HL-60 (cell line): Measurements from ENCODE around the gene SPOP.

ENCODE experiments used
- CTCF ChIP-seq: IDR thresholded peaks from one replicate; pipeline ENCODE4 v1.5.1; 2011; ENCODE audit warnings: low read length, control low read depth, inconsistent platforms; ENCODE audit not compliant: insufficient read depth
- GABPA ChIP-seq: IDR thresholded peaks from 2 replicates; pipeline ENCODE4 v1.6.1; 2012; ENCODE audit warnings: low read depth
- TF ChIP-seq, protein P1 (sequence below): IDR thresholded peaks from 2 replicates; pipeline ENCODE4 v1.6.1; 2012; ENCODE audit warnings: low read depth; ENCODE audit not compliant: insufficient replicate concordance

DNA sequence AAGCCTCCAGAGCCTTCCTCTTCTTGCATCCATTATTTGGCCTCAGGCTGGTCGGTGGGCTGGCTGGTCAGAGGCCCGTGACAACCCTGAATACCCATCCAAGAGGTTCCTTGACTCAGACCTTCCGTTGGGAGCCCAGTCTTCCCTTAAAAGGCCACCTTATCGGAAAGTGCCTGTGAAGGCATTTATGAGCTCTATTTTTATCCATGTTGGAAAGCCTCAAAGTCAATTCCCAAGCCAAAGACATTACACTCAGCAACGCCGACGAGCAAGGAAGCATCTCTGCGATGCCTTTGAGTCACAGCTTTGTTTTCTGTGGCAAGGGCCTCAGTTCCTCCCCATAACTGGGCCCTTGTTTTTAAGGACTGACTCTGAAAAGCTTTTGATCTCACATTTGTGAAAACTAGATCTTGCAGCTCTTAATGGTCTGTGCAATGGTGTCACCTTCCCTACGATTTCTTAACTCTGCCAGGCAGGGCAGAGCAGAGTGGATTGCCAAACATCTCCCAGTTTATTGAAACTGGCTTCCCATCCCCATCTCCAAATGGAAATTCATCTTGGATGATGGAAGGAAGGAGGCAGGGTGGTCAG, 13.3 kb upstream of the SPOP start:
- TF ChIP-seq CTCF = no peak
- TF ChIP-seq, protein P1, sequence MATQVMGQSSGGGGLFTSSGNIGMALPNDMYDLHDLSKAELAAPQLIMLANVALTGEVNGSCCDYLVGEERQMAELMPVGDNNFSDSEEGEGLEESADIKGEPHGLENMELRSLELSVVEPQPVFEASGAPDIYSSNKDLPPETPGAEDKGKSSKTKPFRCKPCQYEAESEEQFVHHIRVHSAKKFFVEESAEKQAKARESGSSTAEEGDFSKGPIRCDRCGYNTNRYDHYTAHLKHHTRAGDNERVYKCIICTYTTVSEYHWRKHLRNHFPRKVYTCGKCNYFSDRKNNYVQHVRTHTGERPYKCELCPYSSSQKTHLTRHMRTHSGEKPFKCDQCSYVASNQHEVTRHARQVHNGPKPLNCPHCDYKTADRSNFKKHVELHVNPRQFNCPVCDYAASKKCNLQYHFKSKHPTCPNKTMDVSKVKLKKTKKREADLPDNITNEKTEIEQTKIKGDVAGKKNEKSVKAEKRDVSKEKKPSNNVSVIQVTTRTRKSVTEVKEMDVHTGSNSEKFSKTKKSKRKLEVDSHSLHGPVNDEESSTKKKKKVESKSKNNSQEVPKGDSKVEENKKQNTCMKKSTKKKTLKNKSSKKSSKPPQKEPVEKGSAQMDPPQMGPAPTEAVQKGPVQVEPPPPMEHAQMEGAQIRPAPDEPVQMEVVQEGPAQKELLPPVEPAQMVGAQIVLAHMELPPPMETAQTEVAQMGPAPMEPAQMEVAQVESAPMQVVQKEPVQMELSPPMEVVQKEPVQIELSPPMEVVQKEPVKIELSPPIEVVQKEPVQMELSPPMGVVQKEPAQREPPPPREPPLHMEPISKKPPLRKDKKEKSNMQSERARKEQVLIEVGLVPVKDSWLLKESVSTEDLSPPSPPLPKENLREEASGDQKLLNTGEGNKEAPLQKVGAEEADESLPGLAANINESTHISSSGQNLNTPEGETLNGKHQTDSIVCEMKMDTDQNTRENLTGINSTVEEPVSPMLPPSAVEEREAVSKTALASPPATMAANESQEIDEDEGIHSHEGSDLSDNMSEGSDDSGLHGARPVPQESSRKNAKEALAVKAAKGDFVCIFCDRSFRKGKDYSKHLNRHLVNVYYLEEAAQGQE = no peak
- TF ChIP-seq GABPA = no peak
